Keratinocyte (primary cell): ENCODE results near the gene ATAD1.

Source experiments
- EZH2 ChIP-seq: IDR thresholded peaks from one replicate; pipeline ENCODE4 v1.6.1; 2012; ENCODE audit warnings: inconsistent platforms, mild to moderate bottlenecking, low read length, moderate library complexity
- TF ChIP-seq, protein P1 (sequence below), 3 experiments: IDR thresholded peaks in 1 of 3; conservative IDR thresholded peaks in 1 of 3; optimal IDR thresholded peaks in 1 of 3; 2 replicates in 2 of 3; 3 replicates in 1 of 3; pipeline versions ENCODE3 to v1.5.1; 2011; ENCODE audit warnings: low read length in 3 of 3, mild to moderate bottlenecking in 3 of 3, moderate library complexity in 2 of 3, control low read depth in 1 of 3, inconsistent platforms in 1 of 3; ENCODE audit not compliant: insufficient read depth in 2 of 3; ENCODE audit errors: extremely low read depth in 1 of 3

DNA sequence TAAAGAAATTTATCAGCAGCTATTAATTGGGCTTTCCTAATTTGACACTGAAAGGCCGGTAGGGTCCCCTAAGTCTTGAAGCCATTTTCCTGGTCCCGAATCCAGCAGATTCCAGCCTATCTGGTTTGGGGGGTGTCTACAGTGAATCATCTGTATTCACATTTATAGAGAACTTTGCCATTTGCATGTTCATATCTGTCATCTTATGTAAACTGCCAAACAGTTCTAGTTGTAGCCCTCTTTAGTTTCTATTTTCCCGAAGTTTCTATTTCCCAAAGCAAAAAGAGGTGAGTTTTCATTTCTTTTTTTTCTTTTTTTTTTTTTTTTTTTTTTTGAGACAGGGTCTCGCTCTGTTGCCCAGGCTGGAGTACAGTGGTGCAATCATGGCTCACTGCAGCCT lies 110.8 kb downstream of the ATAD1 start:
- TF ChIP-seq, protein P1, sequence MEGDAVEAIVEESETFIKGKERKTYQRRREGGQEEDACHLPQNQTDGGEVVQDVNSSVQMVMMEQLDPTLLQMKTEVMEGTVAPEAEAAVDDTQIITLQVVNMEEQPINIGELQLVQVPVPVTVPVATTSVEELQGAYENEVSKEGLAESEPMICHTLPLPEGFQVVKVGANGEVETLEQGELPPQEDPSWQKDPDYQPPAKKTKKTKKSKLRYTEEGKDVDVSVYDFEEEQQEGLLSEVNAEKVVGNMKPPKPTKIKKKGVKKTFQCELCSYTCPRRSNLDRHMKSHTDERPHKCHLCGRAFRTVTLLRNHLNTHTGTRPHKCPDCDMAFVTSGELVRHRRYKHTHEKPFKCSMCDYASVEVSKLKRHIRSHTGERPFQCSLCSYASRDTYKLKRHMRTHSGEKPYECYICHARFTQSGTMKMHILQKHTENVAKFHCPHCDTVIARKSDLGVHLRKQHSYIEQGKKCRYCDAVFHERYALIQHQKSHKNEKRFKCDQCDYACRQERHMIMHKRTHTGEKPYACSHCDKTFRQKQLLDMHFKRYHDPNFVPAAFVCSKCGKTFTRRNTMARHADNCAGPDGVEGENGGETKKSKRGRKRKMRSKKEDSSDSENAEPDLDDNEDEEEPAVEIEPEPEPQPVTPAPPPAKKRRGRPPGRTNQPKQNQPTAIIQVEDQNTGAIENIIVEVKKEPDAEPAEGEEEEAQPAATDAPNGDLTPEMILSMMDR (optimal IDR thresholded peaks at IDR 0.05 in 1 of 3, IDR thresholded peaks at IDR 0.05 in 1 of 3, conservative IDR thresholded peaks at IDR 0.05 in 1 of 3; ENCODE audit: extremely low read depth in 1 of 3, insufficient read depth in 2 of 3, low read length in 3 of 3): no peak
- TF ChIP-seq EZH2: no peak
